Cardiac fibroblast (primary cell): ENCODE data around the gene RSPH6A.

Experiments
- DNase-seq, 2 donors: peaks; one replicate each; pipeline versions ENCODE4 v3.0.0 to v3.0.0-alpha.2; 2010; ENCODE audit warnings: low read depth in 2 of 2
- H3K4me3 ChIP-seq, 2 donors: replicated peaks in 1 of 2; 1 replicate in 1 of 2; 2 replicates in 1 of 2; pipeline ENCODE4 v1.5.1; 2011; ENCODE audit warnings: low read depth in 2 of 2, low read length in 2 of 2, mild to moderate bottlenecking in 2 of 2, moderate library complexity in 1 of 2
- CTCF ChIP-seq: IDR thresholded peaks from one replicate; pipeline ENCODE4 v1.5.1; 2011; ENCODE audit warnings: low read depth, mild to moderate bottlenecking, low read length, inconsistent platforms

RSPH6A gene

GRCh38 chr19:45786533-45786894, 28.6 kb downstream of the RSPH6A start:
- DNase-seq, result no peak
- TF ChIP-seq CTCF, result no peak
- no peak overlapping the region for H3K4me3 ChIP-seq

- no peak for TF ChIP-seq CTCF
- no peak overlapping the region for H3K4me3 ChIP-seq
- no peak for DNase-seq
Measured at GRCh38 chr19:45785781-45786532, 29.2 kb downstream of the RSPH6A start.

- no peak for TF ChIP-seq CTCF
- H3K4me3 ChIP-seq, result no peak overlapping the region
Measured at GRCh38 chr19:45785097-45785496, 30.0 kb downstream of the RSPH6A start.

GRCh38 chr19:45784096-45784495, 31.0 kb downstream of the RSPH6A start:
- TF ChIP-seq CTCF, result no peak
- no peak for DNase-seq

More at GRCh38 chr19:45785097-45785496, 30.0 kb downstream of the RSPH6A start:
- no peak for DNase-seq

GRCh38 chr19:45782820-45783785, 32.0 kb downstream of the RSPH6A start:
- no peak for TF ChIP-seq CTCF
- H3K4me3 ChIP-seq, result peak overlapping the region in 1 of 2 donors; percentile 7
- DNase-seq, result peak; percentile 70 to 73

More at GRCh38 chr19:45784096-45784495, 31.0 kb downstream of the RSPH6A start:
- H3K4me3 ChIP-seq, result no peak overlapping the region

- peak within 1 kb of the TSS; percentile 33 to 62 for H3K4me3 ChIP-seq
- peak in 1 of 2 donors; percentile 35 for DNase-seq
- no peak for TF ChIP-seq CTCF
Measured at GRCh38 chr19:45782162-45782691, 32.9 kb downstream of the RSPH6A start, which contains the start of gene DMPK. Gene DMPK, minus strand, starts transcription at chr19:45782490. Its CDS starts 138 bp downstream, at chr19:45782352.
